Cardiac septum (tissue), 1 donor: ENCODE data around the gene DUSP22. TPM values are rescaled to one million over a fixed set of nuclear protein-coding genes. Genes with fewer than 3 reads are reported as not detected.

ENCODE experiments used
- DNase-seq: peaks from one replicate; pipeline ENCODE4 v3.0.0-alpha.2; 2020; ENCODE audit warnings: low spot score
- intact Hi-C: fragments of 100-400 bp; cut with DNase I; formaldehyde crosslinking; loops from one replicate; pipeline ENCODE4 v1.14.0; 2022
- total RNA-seq: library from RNA; stranded (reverse); fragmentation: NEBNext Ultra II Directional; extraction: Animal tissue kit (Norgen Biotek cat#: 25700); gene quantifications from one replicate; pipeline ENCODE4 v1.2.1, GENCODE V29; 2021
- donor health status: DM: no; HTN: no; CAD: no.

Gene DUSP22
- total RNA-seq, 1 donor from 2014 or later: 49.2 TPM

GRCh38 chr6:343960-344815, 51.9 kb downstream of the DUSP22 start:
- DNase-seq: no peak
- intact Hi-C loops: no loop called here

GRCh38 chr6:344816-345340, 52.6 kb downstream of the DUSP22 start:
- no peak for DNase-seq
- intact Hi-C loops: no loop called here

GRCh38 chr6:345747-346385, 53.6 kb downstream of the DUSP22 start:
- intact Hi-C loops: no loop called here
- no peak for DNase-seq

- DNase-seq: no peak
- intact Hi-C loops: no loop called here
Measured at GRCh38 chr6:346386-347030, 54.2 kb downstream of the DUSP22 start.

DNA sequence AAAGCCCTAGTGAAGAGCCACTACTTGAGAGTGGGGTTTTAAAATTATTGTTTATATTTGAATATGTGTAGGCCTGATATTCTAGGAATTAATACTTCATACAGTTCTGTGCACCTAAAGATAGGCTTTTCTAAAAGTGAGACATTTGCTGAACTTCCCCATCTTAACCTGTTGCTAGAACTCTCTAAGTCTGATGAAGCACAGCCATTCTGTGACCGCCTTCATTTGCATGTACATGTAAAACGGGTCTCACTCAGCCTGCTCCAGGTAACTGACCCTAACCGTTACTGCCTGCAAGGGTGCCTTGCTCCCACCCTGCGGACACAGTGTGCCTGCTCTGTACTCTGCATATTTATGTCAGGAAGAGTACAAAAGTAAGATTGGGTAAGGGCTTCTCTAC, 54.9 kb downstream of the DUSP22 start:
- DNase-seq: no peak
- intact Hi-C loops: no loop called here

DNA sequence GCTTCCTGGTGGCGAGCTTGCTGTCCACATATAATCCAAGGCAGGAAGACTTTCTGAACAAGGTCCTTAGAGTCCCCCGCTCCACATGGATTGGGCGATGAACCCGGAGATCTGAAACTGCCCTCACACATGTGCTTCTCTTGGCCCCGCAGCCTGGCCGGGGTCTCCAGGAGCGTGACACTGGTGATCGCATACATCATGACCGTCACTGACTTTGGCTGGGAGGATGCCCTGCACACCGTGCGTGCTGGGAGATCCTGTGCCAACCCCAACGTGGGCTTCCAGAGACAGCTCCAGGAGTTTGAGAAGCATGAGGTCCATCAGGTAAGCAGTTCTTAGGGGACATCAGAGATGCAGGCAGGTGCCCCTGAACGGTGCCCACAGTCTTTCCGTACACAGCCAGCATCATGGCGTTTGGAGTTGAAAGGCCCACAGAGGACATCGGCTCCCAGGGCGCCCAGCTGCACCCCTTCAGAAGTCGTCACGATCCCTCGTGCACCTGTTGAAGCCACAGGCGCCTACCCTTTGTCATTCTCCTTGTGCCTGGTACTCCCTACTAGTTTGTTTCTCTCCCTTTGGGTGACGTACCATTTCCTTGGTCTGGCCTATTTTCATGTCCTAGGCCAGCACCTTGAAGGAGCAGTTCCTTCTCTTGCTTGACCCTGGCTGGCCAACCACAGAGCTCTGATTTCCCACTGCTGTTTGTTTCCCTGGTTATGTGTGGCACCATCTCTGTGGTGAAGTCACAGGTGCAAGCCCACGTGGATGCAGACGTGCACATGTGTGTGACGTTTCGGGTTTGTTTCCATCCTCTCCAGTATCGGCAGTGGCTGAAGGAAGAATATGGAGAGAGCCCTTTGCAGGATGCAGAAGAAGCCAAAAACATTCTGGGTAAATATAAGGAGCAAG, 55.9 kb downstream of the DUSP22 start:
- intact Hi-C loops: no loop called here
- DNase-seq: peak; percentile 75

DNA sequence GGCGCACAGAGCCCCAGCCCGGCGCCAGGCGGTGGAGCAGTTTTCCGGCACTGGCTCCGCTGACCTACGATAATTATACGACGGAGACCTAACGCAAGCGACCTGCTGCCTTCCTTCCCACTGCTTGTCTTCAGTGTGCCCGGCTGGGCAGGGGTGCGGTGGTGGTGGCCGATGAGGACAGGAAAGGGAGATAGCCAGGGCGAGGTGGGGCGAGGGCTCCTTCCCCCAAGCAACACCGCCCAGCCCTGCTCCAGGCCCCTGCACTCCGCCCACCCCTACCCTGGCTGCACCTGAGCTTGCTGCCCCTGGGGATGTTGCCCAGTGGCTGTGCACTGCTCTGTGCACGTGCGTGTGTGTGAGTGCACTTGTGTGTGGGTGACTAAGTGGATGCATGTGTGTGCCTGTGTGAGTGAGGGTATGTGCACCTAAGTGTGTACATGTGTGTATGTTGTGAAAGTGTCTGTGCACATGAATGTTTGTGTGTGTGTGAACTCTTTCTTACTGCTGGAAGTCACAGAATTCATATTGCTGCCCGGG, 56.6 kb downstream of the DUSP22 start:
- intact Hi-C loops: no loop called here
- DNase-seq: no peak

DNA sequence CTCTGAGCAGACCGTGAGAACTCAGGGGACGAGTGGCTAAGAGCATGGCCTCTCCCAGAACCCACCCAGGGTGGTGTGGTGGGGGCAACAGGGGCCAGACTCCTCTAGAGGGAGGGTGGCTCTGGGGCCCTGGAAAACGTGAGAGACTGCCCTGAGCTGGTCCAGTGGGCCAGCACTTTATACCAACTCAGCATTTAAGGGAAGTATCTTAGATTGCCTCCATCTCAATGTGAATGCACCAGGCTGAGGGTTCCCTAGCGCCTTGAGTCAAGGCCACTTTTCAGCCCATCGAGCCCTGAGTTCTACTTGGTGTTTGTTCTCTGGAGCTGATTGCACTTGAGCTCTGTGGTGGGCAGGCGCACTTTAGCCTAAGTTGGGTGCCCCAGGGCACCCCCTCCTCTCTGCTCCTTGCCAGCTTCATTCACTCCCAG, 57.2 kb downstream of the DUSP22 start:
- DNase-seq: peak; percentile 73
- intact Hi-C loops: no loop called here

- no peak for DNase-seq
- intact Hi-C loops: no loop called here
Measured at GRCh38 chr6:350371-350770, 58.1 kb downstream of the DUSP22 start.

DNA sequence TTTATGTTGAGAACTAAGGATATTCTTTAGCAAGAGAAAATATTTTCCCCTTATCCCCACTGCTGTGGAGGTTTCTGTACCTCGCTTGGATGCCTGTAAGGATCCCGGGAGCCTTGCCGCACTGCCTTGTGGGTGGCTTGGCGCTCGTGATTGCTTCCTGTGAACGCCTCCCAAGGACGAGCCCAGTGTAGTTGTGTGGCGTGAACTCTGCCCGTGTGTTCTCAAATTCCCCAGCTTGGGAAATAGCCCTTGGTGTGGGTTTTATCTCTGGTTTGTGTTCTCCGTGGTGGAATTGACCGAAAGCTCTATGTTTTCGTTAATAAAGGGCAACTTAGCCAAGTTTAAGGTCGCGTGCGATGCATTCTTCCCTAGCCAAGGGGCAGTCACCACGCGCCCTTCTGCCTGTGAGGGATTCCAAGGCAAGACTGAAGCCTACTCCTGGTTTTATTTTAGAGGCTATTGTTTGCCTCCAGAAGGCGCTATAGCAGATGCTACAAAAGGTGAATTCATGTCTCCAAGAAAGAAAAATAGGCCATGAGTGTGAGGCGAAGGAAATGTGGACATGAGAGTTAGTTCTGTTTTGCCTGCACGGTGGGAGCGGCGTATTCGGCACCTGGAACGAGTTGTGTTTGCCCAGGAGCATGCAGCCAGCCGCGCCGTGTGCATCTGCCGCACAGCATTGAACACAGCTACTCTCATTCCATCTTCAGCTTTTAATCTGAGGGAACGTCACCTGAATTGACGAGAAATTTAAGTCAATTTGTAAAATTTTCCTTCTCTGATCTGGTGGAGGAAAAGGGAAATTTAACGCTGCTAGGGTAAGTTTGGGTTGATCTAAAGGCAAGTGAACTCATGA, 59.0 kb downstream of the DUSP22 start:
- DNase-seq: peak; percentile 73
- intact Hi-C loops: no loop called here

DNA sequence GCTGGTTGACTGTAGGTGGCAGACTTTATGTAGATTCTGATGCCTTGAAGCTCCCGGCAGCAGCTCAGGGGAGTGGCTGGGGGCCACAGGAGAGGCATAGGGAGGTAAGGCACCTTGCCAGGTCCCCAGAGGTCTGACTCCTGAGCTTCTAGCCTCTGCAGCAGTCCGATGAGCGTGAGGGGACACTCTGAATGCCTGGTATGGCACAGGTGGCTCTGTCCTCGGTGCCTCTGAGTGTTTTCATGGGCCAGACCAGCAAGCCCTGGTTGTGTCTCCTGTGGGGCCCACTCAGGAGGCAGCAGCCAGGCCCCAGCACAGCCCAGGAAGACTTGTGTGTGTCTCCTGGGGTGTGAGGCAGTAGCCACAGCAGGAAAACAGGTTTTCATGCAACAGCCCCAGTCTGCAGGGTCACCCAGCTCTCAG, 59.6 kb downstream of the DUSP22 start:
- intact Hi-C loops: no loop called here
- DNase-seq: peak; percentile 77

DNA sequence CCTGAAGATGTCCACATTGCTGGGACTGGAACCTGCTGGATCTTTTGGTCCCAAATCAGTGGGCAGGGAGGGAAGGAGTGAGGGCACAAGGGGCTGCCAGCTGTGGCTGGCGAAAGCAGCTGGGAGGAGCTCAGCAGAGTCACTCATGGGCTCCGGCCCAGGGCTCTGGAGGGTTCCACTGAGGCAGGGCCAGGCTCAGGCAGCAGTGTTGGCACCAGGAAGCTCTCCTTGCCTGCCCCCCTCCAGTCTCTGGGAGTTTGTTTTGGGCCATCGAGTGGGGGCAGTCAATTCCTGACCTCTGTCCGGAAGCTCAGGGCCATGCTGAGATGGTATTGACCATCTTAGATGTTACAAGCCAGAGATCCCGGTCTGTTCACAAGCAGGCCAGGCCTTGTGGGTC, 60.2 kb downstream of the DUSP22 start:
- DNase-seq: no peak
- intact Hi-C loops: no loop called here

DNA sequence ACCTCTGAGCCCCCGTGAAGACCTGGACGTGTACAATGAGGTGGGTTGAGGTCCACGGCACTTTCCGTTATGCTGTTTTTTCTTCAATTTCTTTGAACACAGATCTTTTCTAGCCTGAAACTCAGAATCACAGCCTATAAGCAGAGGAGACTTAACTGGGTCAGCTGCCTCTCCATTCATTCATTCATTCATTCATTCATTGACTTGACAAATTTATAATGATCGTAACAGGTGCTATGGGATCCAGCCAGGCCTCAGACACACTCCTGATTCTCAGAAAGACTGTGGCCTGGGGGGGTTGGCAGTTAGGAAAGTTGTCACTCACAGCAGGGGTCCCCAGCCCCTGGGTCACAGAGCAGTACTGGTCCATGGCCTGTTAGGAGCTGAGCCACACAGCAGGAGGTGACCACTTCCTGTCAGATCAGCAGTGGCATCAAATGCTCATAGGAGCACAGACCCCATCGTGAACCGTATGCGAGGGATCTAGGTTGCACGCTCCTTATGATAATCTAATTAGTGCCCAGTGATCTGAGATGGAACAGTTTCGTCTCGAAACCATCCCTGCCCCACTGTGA, 60.7 kb downstream of the DUSP22 start:
- intact Hi-C loops: no loop called here
- no peak for DNase-seq

DNA sequence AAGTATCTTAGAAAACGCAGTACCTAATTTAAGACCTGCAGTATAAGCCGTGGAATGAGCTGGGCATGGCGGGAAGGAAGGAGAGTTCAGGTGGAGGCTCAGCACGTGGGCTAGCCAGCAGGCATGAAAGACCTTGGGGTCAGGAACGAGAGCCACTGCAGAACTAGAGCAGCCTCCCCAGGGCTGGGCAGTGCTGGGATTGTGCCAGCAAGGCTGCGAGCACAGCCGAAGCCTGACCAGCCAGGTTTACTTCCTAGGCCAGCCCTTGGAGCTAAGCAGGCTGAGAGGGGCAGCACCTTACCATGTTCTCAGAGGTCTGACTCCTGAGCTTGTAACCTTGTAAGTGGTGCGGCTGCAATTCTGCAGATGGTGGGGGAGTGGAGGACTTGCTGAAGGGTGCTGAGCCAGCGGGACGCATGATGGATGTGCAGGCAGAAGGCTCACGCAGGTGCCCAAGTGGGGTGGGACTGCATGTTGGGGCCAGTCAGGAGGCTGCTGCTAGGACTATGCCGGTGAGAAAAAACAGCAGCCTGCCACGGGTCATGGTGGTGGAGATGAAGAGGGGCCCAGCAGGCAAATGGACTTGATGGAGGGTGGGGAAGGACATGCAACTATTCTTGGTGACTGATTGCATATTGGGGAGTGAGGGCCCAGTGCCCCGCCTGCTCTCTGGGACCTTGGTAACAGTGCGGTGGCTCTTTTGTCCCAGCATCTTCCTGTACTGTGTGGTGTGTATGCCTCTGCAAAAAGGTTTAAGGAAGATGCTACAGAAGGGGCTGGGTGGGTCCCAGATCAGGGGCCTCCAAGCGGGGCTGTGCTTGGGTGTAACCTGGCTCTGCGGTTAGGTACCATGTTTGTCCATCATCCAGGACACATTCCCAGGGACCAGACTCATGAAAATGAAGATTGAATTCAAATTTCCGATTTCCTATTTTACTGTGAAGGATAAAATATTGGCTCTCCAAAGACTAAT, 61.6 kb downstream of the DUSP22 start:
- intact Hi-C loops: no loop called here

GRCh38 chr6:354631-355280, 62.5 kb downstream of the DUSP22 start:
- intact Hi-C loops: no loop called here
- no peak for DNase-seq

More for the DNA sequence above, 61.6 kb downstream of the DUSP22 start:
- DNase-seq: no peak
